HS-5 (cell line): ENCODE data around the gene DIP2B.
"Not testable (repeated sequence)": the region's sequence is repeated elsewhere in the genome, so short reads cannot be mapped to it uniquely, and the experiment has no call there.

Experiments used
- DNase-seq: peaks from one replicate; pipeline ENCODE4 v3.0.0-alpha.2; 2012; ENCODE audit warnings: low read depth

The DIP2B gene

GRCh38 chr12:50678650-50679365 is 174.0 kb downstream of the DIP2B start:
- DNase-seq = no peak

- DNase-seq = no peak
Measured at GRCh38 chr12:50679612-50680011, 174.8 kb downstream of the DIP2B start.

- not testable (repeated sequence) for DNase-seq
Measured at GRCh38 chr12:50681064-50681463, 176.3 kb downstream of the DIP2B start.

- no peak for DNase-seq
Measured at GRCh38 chr12:50685641-50686040, 180.9 kb downstream of the DIP2B start.

DNA sequence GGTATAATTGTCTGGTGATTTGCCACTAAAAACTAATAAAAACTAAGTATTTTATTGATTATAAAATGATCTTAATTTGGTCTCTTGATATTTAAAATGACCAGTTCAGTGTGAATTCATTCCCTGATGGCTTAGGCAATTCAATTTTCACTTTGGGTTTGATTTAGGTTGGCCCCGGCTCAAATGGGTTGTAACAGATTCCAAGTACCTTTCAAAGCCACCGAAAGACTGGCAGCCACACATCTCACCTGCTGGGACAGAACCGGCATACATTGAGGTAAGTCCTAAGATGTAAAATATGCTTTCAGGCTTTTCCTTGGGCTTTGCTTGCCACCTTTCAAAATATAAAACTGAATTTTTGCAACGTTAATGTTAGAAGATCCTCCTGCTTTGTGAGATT is 181.6 kb downstream of the DIP2B start:
- DNase-seq = no peak

DNA sequence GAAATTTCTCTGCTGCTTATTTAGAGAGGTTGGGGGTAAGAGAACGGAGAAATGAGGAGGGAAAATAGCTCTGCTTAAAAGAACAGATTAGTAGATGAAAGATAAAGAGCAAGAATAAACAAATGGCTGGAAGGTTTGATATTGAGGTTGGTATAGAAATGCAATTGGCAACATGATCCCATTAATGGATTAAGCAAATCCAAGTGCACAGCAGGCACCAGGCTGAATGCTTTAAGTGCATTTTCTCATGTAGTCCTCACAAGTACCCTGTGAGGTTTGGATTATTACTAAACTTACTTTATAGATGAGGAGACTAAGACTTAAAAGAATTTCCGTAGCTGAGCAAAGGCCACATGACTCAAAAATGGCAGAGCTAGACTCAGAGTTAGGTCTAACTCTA is 182.2 kb downstream of the DIP2B start:
- DNase-seq = no peak

DNA sequence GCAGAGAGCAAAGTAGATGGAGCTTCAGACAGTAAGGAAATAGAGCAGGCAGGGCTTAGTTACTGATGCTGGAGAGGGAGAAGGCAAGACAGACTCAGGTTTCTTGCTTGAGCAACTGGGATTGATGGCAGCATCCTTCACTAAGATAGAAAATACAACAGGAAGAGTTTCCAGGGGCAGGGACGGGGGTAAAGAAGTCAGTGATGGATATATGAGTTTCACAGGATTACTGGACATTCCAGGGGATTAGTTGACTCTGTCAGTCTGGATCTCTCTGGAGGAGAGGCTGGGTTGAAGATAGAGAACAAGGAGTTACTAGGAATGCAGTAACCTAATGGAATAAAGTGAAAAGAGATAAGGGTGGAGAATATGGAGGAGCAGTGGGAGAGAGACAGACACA is 184.7 kb downstream of the DIP2B start:
- no peak for DNase-seq

DNA sequence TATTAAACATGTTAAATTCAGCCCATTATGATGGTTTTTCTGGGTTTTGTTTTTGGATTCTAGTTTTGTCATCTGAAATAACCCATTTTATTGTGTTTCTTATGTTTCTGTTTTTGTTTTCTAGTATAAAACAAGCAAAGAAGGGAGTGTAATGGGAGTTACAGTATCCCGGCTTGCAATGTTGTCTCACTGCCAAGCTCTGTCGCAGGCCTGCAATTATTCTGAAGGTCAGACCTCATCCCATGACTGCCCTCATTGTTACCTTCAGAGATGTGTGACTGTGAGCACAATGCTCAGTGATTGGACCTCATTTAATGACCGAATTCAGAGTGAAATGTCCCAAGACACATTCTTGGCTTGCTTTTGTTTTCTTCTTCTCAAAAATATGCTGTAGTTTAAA is 186.1 kb downstream of the DIP2B start:
- no peak for DNase-seq

DNA sequence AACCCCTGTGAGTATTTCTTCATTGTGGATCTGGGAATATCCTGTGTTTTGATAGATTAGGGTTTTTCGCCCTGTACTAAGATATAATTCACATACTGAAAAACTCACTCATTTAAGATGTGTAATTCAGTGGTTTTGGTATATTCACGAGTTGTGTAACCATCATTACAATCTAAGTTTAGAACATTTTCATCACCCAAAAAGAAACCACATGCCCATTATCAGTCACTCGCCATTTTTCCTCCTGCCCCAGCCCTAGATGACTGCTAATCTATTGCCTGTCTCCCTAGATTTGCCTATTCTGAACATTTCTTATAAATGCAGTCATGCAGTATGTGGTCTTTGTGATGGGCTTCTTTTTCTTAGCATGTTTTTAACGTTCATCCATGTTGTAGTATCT is 191.2 kb downstream of the DIP2B start:
- no peak for DNase-seq

DNA sequence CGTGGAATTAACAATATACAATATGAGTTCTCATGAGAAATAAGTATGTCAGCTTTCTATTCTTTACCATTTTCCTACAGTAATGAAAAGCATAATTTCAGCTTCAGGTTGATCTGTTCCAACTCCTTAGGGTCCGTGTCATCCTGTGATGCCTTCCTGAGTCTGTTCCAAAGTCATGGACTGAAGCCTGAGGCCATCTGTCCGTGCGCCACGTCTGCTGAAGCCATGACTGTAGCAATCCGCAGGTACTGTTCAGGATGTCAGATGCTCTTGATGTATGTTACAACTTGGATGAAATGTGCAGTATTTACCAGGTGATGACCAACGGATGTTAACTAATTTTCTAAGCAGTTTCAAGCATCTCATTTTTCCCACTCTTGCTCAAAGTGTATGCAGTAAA is 192.1 kb downstream of the DIP2B start:
- no peak for DNase-seq

DNA sequence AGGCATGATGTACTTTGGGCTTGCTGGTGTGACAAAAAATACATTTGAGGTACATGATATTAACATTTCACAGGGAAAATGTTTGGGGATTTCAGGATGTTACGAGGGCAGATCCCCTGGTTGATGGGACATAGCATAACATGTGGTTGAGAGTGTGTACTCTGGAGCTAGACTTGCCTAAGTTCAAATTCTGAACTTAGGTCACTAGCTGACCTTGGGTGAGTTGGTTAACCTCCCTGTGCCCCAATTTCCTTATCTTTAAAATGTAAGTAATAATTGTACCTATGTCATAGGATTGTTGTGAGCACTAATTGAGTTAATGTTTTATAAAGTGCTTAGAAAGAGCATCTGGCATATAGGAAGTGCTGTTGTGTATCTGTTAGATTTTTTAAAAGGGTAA is 194.4 kb downstream of the DIP2B start:
- no peak for DNase-seq

GRCh38 chr12:50699940-50700339 is 195.2 kb downstream of the DIP2B start:
- DNase-seq = no peak

GRCh38 chr12:50706606-50707005 is 201.8 kb downstream of the DIP2B start:
- DNase-seq = no peak

- DNase-seq = no peak
Measured at GRCh38 chr12:50707396-50707795, 202.6 kb downstream of the DIP2B start.

DNA sequence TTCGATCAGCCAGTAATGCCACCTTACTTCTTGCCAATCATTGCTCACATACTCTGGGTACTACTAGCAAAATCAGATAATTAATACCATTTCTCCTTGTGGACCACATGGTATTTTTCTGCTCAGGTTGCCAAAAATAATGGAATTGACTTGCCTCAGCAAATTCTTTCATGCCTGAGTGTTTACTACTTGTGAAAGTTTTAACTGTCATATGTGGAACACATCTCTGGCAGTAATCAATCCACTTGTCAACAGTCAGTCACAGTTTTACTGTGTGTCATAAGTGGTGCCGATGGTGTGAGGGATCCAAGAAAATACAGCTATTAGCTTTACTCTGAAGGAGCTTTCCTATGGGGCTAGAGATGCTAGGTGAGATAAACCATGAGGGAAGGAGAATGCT is 203.8 kb downstream of the DIP2B start:
- no peak for DNase-seq

- no peak for DNase-seq
Measured at GRCh38 chr12:50711121-50711520, 206.3 kb downstream of the DIP2B start.

DNA sequence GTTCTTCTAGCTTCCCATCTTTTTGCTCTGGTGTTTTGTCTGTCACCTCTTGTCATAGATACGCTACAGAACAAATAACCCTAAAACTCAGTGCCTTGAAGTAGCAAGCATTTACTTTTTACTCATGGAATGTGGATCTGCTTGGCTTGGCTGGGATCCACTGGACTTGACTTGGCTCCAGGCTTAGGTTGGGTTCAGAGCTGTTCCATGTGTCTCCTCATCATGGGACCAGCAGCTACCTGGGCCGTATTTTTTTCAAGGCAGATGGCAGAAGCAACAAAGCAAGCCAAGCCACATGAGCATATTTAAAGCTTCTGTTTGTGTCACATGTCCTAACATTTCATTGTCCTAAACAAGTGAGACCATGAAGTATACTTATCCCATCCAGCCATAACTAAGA is 210.4 kb downstream of the DIP2B start:
- DNase-seq = no peak

- DNase-seq = no peak
Measured at GRCh38 chr12:50718760-50719159, 214.0 kb downstream of the DIP2B start.

DNA sequence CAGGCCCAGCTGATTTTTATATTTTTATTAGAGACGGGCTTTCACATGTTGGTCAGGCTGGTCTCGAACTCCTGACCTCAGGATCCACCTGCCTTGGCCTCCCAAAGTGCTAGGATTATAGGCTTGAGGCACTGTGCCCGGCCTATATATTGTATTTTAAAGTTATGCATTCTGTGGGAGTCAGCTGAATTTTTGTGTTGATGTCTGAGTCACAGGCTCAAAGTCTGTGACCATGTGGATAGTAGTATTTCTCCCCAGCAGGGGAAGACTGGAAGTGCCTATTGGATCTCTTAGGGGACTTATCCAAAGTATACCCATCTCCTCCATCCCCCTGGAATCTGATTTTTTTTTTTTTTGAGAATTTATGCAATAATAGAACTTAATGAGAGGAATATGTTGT is 215.3 kb downstream of the DIP2B start:
- no peak for DNase-seq

DNA sequence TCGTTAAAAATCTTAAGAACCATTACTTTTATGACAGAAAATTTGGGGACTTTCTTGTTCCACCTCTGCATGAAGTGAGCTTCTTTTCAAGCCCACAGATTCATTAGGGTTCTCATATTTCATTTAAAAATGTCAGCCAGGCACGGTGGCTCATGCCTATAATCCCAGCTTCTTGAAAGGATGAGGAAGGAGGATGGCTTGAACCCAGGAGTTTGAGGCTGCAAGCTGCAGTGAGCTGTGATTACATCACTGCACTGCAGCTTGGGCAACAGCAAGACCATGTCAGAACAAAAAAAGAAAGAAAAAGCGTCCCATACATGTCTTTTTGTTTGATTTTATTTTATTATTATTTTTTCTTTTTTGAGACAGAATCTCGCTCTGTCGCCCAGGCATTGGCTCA is 215.7 kb downstream of the DIP2B start:
- DNase-seq = no peak

DNA sequence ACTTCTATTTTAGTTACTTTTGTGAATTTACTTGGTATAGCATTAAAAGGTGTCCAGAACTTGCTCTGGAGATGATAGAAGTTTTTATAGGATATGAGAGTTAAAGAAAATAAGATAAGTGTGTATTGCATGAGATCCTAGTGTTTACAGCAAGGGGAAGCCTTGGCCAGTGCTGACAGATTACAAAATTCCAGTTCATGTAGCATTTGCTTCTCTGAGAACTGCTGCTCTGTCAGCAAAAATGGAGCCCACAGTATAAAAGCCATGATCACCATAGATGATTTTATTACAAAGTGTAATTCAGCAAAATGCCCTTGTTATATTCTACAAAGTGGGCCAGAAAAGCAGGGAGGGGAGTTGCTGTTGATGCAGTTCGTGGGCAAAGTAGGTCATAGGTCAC is 219.1 kb downstream of the DIP2B start:
- DNase-seq = no peak

DNA sequence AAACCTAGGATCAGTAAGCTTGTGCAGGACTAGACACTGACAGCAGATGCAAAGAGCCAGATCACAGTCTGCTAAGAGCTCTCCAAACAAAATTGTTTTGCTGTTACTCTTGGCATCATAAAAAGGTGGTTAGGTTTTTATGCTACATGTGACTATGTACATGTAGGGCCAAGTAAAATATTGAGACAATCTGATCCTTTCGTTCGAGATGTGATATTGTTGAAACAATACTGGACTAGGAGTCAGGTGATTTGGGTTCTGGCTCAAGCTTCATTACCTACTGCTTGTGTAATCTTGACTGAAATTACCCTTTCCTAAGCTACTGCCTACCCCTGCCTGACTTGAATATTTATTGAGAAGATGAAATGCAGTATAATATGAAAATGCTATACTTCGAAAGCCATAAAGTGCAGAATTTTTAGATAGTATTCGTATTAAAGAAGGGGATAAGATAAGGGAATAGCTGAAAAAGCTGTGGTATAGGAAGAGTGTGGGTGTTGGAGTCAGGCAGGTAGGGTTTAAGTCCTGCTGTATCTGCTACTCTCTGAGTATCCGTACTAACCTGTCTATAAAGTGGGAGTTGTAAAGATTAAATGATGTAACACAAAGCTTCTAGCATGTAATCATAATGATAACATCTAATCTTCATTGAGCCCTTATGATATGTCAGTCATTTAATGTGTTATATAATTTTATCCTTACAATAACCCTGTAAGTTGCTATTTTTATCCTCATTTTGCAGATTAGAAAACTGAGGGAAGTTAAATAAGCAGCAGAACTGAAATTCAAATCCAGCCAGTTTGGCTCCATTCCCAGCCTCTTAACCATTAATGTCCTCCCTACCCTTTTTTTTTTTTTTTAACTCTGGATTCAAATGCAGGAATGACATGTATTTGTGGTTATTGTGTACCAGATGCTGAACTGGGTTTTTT is 220.5 kb downstream of the DIP2B start:
- DNase-seq = no peak

DNA sequence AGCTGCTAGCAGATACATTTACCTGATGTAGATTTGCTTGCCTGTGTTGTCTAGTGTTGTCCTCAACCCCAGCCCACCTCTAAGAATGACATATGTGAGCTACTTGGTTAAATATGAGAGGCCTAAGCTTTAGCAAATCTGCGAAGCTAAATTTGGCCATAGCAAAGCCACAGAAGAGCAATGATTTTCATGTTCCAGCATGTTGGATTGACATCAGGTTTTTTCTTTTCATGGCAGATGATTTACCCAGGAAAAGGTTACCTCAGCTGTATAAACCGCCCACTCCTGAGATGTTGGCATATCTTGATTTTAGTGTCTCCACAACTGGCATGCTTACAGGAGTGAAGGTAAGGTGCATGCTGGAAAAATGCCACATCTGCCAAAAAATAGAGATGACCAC is 222.7 kb downstream of the DIP2B start:
- no peak for DNase-seq

DNA sequence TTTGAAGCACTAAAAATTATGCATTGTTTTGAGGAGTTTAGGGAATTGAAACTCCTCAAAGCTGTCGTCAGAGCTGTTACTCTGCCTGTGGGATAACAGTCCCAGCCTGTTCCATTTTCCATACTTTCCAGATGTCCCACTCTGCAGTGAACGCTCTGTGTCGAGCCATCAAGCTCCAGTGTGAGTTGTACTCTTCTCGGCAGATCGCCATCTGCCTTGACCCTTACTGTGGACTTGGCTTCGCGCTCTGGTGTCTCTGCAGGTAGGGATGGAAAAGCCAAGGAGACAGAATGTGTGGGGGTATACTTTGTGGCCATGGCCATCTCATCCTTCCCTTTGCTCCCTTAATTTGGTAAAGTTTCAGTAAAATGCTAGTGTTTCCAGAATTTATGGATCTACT is 223.6 kb downstream of the DIP2B start:
- DNase-seq = no peak
